ENCODE measurements around the gene ZNF91.
"Not testable (repeated sequence)": the region's sequence is repeated elsewhere in the genome, so short reads cannot be mapped to it uniquely, and the experiment has no call there.

ZNF91 gene

DNA sequence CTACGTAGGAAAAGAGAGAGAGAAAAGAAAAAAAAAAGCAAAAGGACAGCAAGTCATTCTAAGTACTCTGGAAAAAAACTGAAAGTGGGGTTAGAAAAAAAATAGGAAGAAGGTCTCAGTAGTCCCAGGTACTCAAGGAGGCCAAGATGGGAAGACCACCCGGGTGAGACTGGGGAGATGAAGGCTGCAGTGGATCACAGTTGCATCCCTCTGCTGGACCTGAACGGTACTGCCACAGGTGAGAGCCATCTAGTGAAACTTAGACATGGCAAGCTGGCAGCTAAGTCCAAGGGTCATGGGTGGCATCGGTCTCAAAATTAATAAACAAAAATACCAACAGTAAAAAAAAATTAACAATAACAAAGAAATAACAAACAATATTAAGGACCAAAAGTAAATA, 41.0 kb upstream of the ZNF91 start:
- TF ChIP-seq, protein P1, sequence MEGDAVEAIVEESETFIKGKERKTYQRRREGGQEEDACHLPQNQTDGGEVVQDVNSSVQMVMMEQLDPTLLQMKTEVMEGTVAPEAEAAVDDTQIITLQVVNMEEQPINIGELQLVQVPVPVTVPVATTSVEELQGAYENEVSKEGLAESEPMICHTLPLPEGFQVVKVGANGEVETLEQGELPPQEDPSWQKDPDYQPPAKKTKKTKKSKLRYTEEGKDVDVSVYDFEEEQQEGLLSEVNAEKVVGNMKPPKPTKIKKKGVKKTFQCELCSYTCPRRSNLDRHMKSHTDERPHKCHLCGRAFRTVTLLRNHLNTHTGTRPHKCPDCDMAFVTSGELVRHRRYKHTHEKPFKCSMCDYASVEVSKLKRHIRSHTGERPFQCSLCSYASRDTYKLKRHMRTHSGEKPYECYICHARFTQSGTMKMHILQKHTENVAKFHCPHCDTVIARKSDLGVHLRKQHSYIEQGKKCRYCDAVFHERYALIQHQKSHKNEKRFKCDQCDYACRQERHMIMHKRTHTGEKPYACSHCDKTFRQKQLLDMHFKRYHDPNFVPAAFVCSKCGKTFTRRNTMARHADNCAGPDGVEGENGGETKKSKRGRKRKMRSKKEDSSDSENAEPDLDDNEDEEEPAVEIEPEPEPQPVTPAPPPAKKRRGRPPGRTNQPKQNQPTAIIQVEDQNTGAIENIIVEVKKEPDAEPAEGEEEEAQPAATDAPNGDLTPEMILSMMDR (conservative IDR thresholded peaks at IDR 0.05; ENCODE audit: control insufficient read depth, insufficient read depth, low read depth, low read length): peak; percentile 28
- H3K4me3 ChIP-seq (ENCODE audit: control insufficient read depth, low read depth, low read length): no peak overlapping the region
- DNase-seq (ENCODE audit: low read depth): no peak

GRCh38 chr19:23420824-23421223, 25.6 kb upstream of the ZNF91 start:
- TF ChIP-seq, protein P1 (conservative IDR thresholded peaks at IDR 0.05; ENCODE audit: control insufficient read depth, insufficient read depth, low read depth, low read length): no peak
- DNase-seq (ENCODE audit: low read depth): no peak
- H3K4me3 ChIP-seq (ENCODE audit: control insufficient read depth, low read depth, low read length): no peak overlapping the region

DNA sequence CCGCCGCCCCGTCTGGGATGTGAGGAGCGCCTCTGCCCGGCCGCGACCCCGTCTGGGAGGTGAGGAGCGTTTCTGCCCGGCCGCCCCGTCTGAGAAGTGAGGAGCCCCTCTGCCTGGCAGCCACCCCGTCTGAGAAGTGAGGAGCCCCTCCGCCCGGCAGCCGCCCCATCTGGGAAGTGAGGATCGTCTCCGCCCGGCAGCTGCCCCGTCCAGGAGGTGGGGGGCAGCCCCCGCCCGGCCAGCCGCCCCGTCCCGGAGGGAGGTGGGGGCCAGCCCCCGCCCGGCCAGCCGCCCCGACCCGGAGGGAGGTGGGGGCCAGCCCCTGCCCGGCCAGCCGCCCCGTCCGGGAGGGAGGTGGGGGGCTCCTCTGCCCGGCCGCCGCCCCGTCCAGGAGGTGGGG, 24.0 kb upstream of the ZNF91 start:
- not testable (repeated sequence) for DNase-seq (ENCODE audit: low read depth); H3K4me3 ChIP-seq (ENCODE audit: control insufficient read depth, low read depth, low read length)

- DNase-seq (ENCODE audit: low read depth): no peak
- TF ChIP-seq, protein P1 (conservative IDR thresholded peaks at IDR 0.05; ENCODE audit: control insufficient read depth, insufficient read depth, low read depth, low read length): no peak
- no peak overlapping the region for H3K4me3 ChIP-seq (ENCODE audit: control insufficient read depth, low read depth, low read length)
These were observed 20.4 kb upstream of the ZNF91 start for GRCh38 chr19:23415561-23416191.

GRCh38 chr19:23415034-23415433, 19.8 kb upstream of the ZNF91 start:
- TF ChIP-seq, protein P1 (conservative IDR thresholded peaks at IDR 0.05; ENCODE audit: control insufficient read depth, insufficient read depth, low read depth, low read length): no peak
- no peak overlapping the region for H3K4me3 ChIP-seq (ENCODE audit: control insufficient read depth, low read depth, low read length)
- DNase-seq (ENCODE audit: low read depth): no peak

GRCh38 chr19:23410155-23410554, 14.9 kb upstream of the ZNF91 start:
- no peak overlapping the region for H3K4me3 ChIP-seq (ENCODE audit: control insufficient read depth, low read depth, low read length)
- no peak for DNase-seq (ENCODE audit: low read depth)
- TF ChIP-seq, protein P1 (conservative IDR thresholded peaks at IDR 0.05; ENCODE audit: control insufficient read depth, insufficient read depth, low read depth, low read length): no peak

DNA sequence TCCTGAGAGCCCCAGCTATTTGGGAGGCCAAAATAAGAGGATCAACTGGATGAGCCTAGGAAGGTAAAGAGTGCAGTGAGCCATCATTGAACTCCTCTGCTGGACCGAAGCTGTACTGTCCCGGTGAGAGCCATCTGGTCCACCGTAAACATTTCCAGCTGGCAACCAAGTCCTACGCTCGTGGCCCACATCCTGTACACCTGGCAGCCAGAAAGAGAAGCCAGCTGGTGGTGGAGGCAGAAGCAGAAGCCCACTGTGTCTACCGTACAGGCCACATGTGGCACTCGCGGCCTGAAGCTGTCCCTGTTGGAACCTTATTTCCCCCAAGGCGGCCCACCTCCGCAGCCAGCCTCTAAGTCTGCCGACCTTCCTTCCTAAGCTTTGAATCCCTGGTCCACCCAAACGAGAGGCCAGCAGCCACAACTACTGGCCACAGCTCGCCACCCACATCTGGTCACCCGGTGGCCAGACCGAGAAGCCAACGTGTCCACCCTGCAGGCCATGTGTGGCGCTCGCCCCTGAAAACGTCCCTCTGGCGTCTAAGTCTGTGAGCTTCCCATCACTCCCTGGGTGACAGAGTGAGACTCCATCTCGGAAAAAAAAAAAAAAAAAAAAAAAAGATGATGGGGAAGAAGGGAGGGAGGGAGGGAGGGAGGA, 14.2 kb upstream of the ZNF91 start:
- no peak for DNase-seq (ENCODE audit: low read depth)
- no peak overlapping the region for H3K4me3 ChIP-seq (ENCODE audit: control insufficient read depth, low read depth, low read length)
- TF ChIP-seq, protein P1 (conservative IDR thresholded peaks at IDR 0.05; ENCODE audit: control insufficient read depth, insufficient read depth, low read depth, low read length): no peak

All from fibroblast of mammary gland (primary cell).